ENCODE measurements around the gene GPATCH4. TPM values are rescaled to one million over a fixed set of nuclear protein-coding genes. Genes with fewer than 3 reads are reported as not detected.

GPATCH4 gene
- total RNA-seq, 1 donor from 2014 or later, result 24.0 TPM

- peaks cover 19% of the 10 kb centered on the region for H3K36me3 Mint-ChIP-seq
Measured at GRCh38 chr1:156593661-156593989, 7.7 kb downstream of the GPATCH4 start.

GRCh38 chr1:156592910-156593660 lies 8.2 kb downstream of the GPATCH4 start:
- peak overlapping the region; percentile 86 for H3K4me3 Mint-ChIP-seq
- H3K36me3 Mint-ChIP-seq, result peaks cover 15% of the 10 kb centered on the region
- no peaks in the 10 kb centered on the region for H3K27me3 Mint-ChIP-seq (ENCODE audit: low read depth)
- no peak for DNase-seq (ENCODE audit: low spot score in 2 of 2, unreplicated experiment in 2 of 2)
- peak overlapping the region; percentile 77 for H3K27ac Mint-ChIP-seq
- peaks cover 24% of the 10 kb centered on the region for H3K4me1 Mint-ChIP-seq
- TF ChIP-seq CTCF (IDR thresholded peaks at IDR 0.05; ENCODE audit: unreplicated experiment), result no peak
- no peaks in the 10 kb centered on the region for H3K9me3 Mint-ChIP-seq

More at GRCh38 chr1:156593661-156593989, 7.7 kb downstream of the GPATCH4 start:
- H3K27me3 Mint-ChIP-seq (ENCODE audit: low read depth), result no peaks in the 10 kb centered on the region
- H3K27ac Mint-ChIP-seq, result no peak overlapping the region
- no peak for TF ChIP-seq CTCF (IDR thresholded peaks at IDR 0.05; ENCODE audit: unreplicated experiment)
- DNase-seq (ENCODE audit: low spot score in 2 of 2, unreplicated experiment in 2 of 2), result no peak
- no peaks in the 10 kb centered on the region for H3K9me3 Mint-ChIP-seq
- H3K4me3 Mint-ChIP-seq, result no peak overlapping the region
- H3K4me1 Mint-ChIP-seq, result peaks cover 24% of the 10 kb centered on the region

- peak overlapping the region; percentile 77 for H3K27ac Mint-ChIP-seq
- peaks cover 24% of the 10 kb centered on the region for H3K4me1 Mint-ChIP-seq
- H3K4me3 Mint-ChIP-seq, result peak overlapping the region; percentile 86
- peaks cover 14% of the 10 kb centered on the region for H3K36me3 Mint-ChIP-seq
- no peak for TF ChIP-seq CTCF (IDR thresholded peaks at IDR 0.05; ENCODE audit: unreplicated experiment)
- no peaks in the 10 kb centered on the region for H3K27me3 Mint-ChIP-seq (ENCODE audit: low read depth)
- DNase-seq (ENCODE audit: low spot score in 2 of 2, unreplicated experiment in 2 of 2), result no peak
- H3K9me3 Mint-ChIP-seq, result no peaks in the 10 kb centered on the region
Measured at GRCh38 chr1:156592158-156592909, 8.9 kb downstream of the GPATCH4 start.

- peaks cover 24% of the 10 kb centered on the region for H3K4me1 Mint-ChIP-seq
- H3K27ac Mint-ChIP-seq, result peak within 1 kb of the TSS; percentile 89
- no peaks in the 10 kb centered on the region for H3K27me3 Mint-ChIP-seq (ENCODE audit: low read depth)
- peak; percentile 69 to 81 for DNase-seq (ENCODE audit: low spot score in 2 of 2, unreplicated experiment in 2 of 2)
- peak within 1 kb of the TSS; percentile 86 for H3K4me3 Mint-ChIP-seq
- H3K9me3 Mint-ChIP-seq, result no peaks in the 10 kb centered on the region
- H3K36me3 Mint-ChIP-seq, result peaks cover 9% of the 10 kb centered on the region
- TF ChIP-seq CTCF (IDR thresholded peaks at IDR 0.05; ENCODE audit: unreplicated experiment), result no peak
Measured at GRCh38 chr1:156591432-156592157, 9.7 kb downstream of the GPATCH4 start, which contains the start of gene NAXE. NAXE (plus strand) TSS chr1:156591776; CDS start chr1:156591805, 29 bp downstream.

- H3K27ac Mint-ChIP-seq, result peak overlapping the region; percentile 89
Measured at GRCh38 chr1:156591181-156591431, 10.2 kb downstream of the GPATCH4 start.

More at GRCh38 chr1:156591181-156591431, 10.2 kb downstream of the GPATCH4 start:
- Mint-ChIP-seq H3K27me3 (ENCODE audit: low read depth) (no peaks in the 10 kb centered on the region), H3K36me3 (peaks cover 7% of the 10 kb centered on the region), H3K9me3 (no peaks in the 10 kb centered on the region), H3K4me3 (peak overlapping the region; percentile 86), H3K4me1 (peaks cover 24% of the 10 kb centered on the region)
- DNase-seq (ENCODE audit: low spot score in 2 of 2, unreplicated experiment in 2 of 2), result no peak
- TF ChIP-seq CTCF (IDR thresholded peaks at IDR 0.05; ENCODE audit: unreplicated experiment), result no peak
